H1 (cell line): ENCODE results near the gene APOL4. TPM values are rescaled to one million over a fixed set of nuclear protein-coding genes. Genes with fewer than 3 reads are reported as not detected.

Source experiments
- CREB1 ChIP-seq: IDR thresholded peaks from 2 replicates; pipeline ENCODE4 v1.6.1; 2012; ENCODE audit warnings: inconsistent platforms
- EP300 ChIP-seq, 2 experiments: IDR thresholded peaks; 1 replicate in 1 of 2; 2 replicates in 1 of 2; pipeline ENCODE4 v1.6.1; 2011 to 2012; ENCODE audit warnings: low read depth in 2 of 2, low read length in 2 of 2, mild to moderate bottlenecking in 2 of 2, borderline replicate concordance in 1 of 2, inconsistent platforms in 1 of 2, moderate library complexity in 1 of 2
- GABPA ChIP-seq: IDR thresholded peaks from 2 replicates; pipeline ENCODE4 v1.6.1; 2011; ENCODE audit warnings: mild to moderate bottlenecking, low read length, moderate library complexity, borderline replicate concordance; ENCODE audit not compliant: insufficient read depth
- JUN ChIP-seq: IDR thresholded peaks from 2 replicates; pipeline ENCODE4 v1.6.1; 2011; ENCODE audit warnings: low read depth, mild to moderate bottlenecking, improper control_type of control experiment, low read length
- JUND ChIP-seq: IDR thresholded peaks from 2 replicates; pipeline ENCODE4 v1.6.1; 2011; ENCODE audit warnings: mild to moderate bottlenecking, improper control_type of control experiment, low read length
- KDM5A ChIP-seq: fragments of 200-600 bp; IDR thresholded peaks from 2 replicates; pipeline ENCODE4 v1.7.1; 2012; ENCODE audit warnings: mild to moderate bottlenecking, low read length, inconsistent platforms, mixed read lengths
- RAD21 ChIP-seq, 2 experiments: IDR thresholded peaks in 1 of 2; conservative IDR thresholded peaks in 1 of 2; 2 replicates each; pipeline ENCODE4 v1.6.1; 2011; ENCODE audit warnings: low read depth in 2 of 2, low read length in 2 of 2, improper control_type of control experiment in 1 of 2, inconsistent platforms in 1 of 2, mild to moderate bottlenecking in 1 of 2, moderate library complexity in 1 of 2
- RFX5 ChIP-seq: IDR thresholded peaks from 2 replicates; pipeline ENCODE4 v1.6.1; 2011; ENCODE audit warnings: low read depth, low read length, improper control_type of control experiment, borderline replicate concordance
- TEAD4 ChIP-seq: IDR thresholded peaks from 2 replicates; pipeline ENCODE4 v1.6.1; 2012; ENCODE audit warnings: low read depth, low read length, inconsistent platforms, mixed read lengths
- polyA plus RNA-seq, 7 experiments: library from polyadenylated mRNA; depleted of rRNA in 3 of 7; stranded (reverse) in 5 of 7; unstranded in 2 of 7; fragments of >200 nt in 5 of 7; fragments of 200-250 nt in 2 of 7; gene quantifications; 1 replicate in 5 of 7; 2 replicates in 1 of 7; 4 replicates in 1 of 7; pipeline versions ENCODE4 v1.2.1 to v1.2.3, GENCODE V29; 2011 to 2013; ENCODE audit warnings: missing spikeins in 2 of 7, mixed read lengths in 2 of 7
- total RNA-seq: library from RNA; stranded (reverse); fragmentation: NEBNext Ultra II Directional; extraction: Animal tissue kit (Norgen Biotek cat#: 25700); gene quantifications from 2 replicates; pipeline ENCODE4 v1.2.1, GENCODE V29; 2021
- TF ChIP-seq, protein P1 (sequence below): IDR thresholded peaks from 2 replicates; pipeline ENCODE4 v1.6.1; 2012; ENCODE audit warnings: inconsistent platforms

The APOL4 gene
- total and polyA plus RNA-seq, 2 of the 8 experiments (the other 6 are each of a cell fraction or from before 2014, with no cell fraction given) = 0.02 TPM; not detected in 1

DNA sequence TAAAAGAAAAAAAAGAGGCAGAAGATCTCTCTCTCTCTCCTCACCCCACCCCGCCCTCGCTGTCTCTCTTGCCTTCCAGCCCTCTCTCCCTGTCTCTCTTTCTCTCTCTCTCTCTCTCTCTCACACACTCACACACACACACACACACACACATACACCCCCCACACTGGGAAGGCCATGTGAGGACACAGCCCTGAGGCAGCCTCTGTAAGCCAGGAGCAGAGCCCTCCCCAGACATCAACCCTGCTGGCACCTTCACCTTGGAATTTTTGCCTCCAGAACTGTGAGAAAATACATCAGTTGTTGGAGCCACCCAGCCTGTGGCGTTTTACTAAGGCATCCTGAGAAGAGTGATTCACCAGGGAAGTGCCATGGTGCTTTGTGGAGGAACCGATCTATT is 55.7 kb downstream of the APOL4 start (continued):
- no peak for TF ChIP-seq GABPA
- no peak for TF ChIP-seq KDM5A
- TF ChIP-seq RFX5 = no peak
- TF ChIP-seq JUN = no peak
- no peak for TF ChIP-seq EP300 (IDR thresholded peaks at IDR 0.05; ENCODE audit: borderline replicate concordance in 1 of 2, low read depth in 2 of 2, low read length in 2 of 2)
- TF ChIP-seq RAD21 (IDR thresholded peaks at IDR 0.05 in 1 of 2, conservative IDR thresholded peaks at IDR 0.05 in 1 of 2; ENCODE audit: low read depth in 2 of 2, low read length in 2 of 2) = no peak
- TF ChIP-seq, protein P1, sequence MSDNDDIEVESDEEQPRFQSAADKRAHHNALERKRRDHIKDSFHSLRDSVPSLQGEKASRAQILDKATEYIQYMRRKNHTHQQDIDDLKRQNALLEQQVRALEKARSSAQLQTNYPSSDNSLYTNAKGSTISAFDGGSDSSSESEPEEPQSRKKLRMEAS = no peak
- TF ChIP-seq TEAD4 = no peak
- TF ChIP-seq CREB1 = no peak
- TF ChIP-seq JUND = no peak
